Duodenal mucosa (tissue), 2 donors: ENCODE data around the gene SYT5.
A peak's percentile ranks its signal among the peaks of the same experiment; 100 is the strongest.
"Not testable (repeated sequence)": the region's sequence is repeated elsewhere in the genome, so short reads cannot be mapped to it uniquely, and the experiment has no call there.

Source experiments
- H3K27ac ChIP-seq: one replicate; pipeline ENCODE4 v1.7.0; 2013; ENCODE audit warnings: low read depth, low read length
- H3K27me3 ChIP-seq, 2 donors: one replicate each; pipeline ENCODE4 v1.7.0; 2013; ENCODE audit warnings: low read length in 2 of 2, control low read depth in 1 of 2; ENCODE audit not compliant: insufficient read depth in 2 of 2, control insufficient read depth in 1 of 2
- H3K36me3 ChIP-seq, 2 donors: one replicate each; pipeline ENCODE4 v1.7.0; 2013; ENCODE audit warnings: low read length in 2 of 2, control low read depth in 1 of 2; ENCODE audit not compliant: insufficient read depth in 2 of 2, control insufficient read depth in 1 of 2
- H3K4me1 ChIP-seq, 2 donors: one replicate each; pipeline ENCODE4 v1.7.0; 2013; ENCODE audit warnings: low read length in 2 of 2, control low read depth in 1 of 2; ENCODE audit not compliant: insufficient read depth in 2 of 2, control insufficient read depth in 1 of 2
- H3K4me3 ChIP-seq, 2 donors: one replicate each; pipeline ENCODE4 v1.7.0; 2013; ENCODE audit warnings: low read length in 2 of 2, low read depth in 1 of 2
- H3K9ac ChIP-seq, 2 donors: one replicate each; pipeline ENCODE4 v1.7.0; 2013; ENCODE audit warnings: low read length in 2 of 2, low read depth in 1 of 2
- H3K9me3 ChIP-seq, 2 donors: one replicate each; pipeline ENCODE4 v1.7.0; 2013; ENCODE audit warnings: low read length in 2 of 2, control low read depth in 1 of 2; ENCODE audit not compliant: control insufficient read depth in 1 of 2

Gene SYT5

DNA sequence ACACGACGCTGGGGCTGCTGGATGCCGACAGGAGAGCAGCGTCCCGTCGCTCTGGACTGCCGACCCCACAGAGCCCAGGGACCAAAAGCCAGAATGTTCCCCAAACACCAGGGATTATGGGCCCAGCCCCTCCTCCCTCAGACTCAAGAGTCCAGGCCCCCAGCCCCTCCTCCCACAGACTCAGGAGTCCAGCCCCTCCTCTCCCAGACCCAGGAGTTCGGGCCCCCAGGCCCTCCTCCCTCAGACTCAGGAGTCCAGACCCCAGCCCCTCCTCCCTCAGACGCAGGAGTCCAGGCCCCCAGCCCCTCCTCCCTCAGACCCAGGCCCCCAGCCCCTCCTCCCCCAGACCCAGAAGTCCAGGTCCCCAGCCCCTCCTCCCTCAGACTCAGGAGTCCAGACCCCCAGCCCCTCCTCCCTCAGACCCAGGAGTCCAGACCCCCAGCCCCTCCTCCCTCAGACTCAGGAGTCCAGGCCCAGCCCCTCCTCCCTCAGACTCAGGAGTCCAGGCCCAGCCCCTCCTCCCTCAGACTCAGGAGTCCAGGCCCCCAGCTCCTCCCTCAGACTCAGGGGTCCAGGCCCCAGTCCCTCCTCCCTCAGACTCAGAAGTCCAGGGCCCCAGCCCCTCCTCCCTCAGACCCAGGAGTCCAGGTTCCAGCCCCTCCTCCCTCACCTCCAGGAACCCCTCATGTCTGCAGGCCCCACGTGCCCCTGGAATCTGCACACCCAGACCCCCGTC, 44.8 kb upstream of the SYT5 start:
- not testable (repeated sequence) for H3K27ac ChIP-seq, H3K9me3 ChIP-seq, H3K27me3 ChIP-seq, H3K4me3 ChIP-seq, H3K9ac ChIP-seq
- Histone ChIP-seq H3K4me1 (peaks cover 13 to 19% of the 10 kb centered on the region in 2 donors), H3K36me3 (peaks cover 4 to 39% of the 10 kb centered on the region in 2 donors)

DNA sequence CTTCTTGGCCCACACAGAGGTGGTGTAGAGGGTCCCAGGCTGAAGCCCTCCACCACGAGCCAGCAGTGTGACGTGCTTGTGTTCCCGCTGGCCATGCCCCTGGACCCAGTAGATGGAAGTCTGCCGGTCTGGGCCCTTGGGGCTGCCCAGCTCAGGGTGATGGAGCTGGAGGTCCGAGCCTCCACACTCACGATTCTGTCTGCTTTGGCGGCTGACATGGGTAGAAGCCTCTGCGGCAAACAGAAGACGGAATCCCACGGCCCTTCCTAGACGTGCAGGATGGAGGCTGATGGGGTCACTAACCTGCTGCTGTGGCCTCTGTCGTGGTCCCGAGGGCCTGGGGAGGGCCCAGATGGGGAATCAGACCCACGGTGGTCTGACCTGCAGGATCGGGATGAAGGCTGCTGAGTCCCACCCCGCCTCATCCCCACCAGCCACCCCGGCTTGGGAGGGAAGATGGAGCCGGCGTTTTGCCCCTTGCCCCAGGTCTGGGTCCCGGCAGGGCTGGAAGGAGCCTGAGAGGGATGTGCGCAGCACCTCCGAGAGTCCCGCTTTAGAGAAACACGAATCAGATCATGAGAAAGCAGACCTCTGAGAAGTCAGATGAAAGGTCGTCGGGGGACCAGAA, 44.1 kb upstream of the SYT5 start:
- Histone ChIP-seq H3K9ac (no peak overlapping the region), H3K36me3 (peaks cover 4 to 32% of the 10 kb centered on the region in 2 donors), H3K4me1 (peaks cover 11 to 16% of the 10 kb centered on the region in 2 donors)

DNA sequence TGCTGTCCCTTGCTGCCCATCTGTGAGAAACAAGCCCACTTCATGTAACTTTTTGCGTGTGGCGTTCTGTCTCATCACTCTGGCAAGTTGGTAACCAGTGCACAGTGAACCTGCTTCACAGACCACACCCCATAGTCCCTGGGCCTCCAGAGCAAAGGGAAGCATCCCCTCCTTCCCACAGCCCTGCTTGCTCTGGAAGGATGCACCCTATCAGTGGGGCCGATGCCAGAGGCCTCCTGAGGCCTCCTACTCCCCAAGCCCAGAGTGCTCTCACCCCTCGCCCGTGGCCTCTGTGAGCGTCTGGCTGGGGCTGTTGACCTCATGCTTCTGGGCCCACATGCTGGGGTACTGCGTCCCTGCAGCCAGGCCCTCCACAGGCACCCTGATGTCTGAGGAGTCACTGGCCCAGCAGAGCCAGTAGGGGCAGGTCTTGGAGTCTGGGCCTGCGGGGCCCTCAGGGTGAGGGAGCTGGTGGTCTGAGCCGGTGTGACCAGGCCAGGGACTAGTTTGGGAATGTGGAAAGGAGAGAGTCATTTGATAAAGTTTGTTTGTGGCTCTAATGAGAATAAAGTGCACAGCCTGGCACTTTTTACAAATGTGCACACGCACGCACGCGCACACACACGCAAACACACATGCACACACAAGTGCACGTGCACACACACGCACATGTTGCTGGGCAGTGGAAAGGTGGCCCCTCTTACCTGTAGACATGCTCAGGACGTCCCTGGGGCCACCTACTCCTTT, 43.4 kb upstream of the SYT5 start:
- Histone ChIP-seq H3K9ac (no peak overlapping the region), H3K27ac (no peak overlapping the region), H3K27me3 (no peaks in the 10 kb centered on the region), H3K4me1 (peaks cover 4 to 9% of the 10 kb centered on the region in 2 donors), H3K36me3 (peaks cover 4 to 26% of the 10 kb centered on the region in 2 donors), H3K4me3 (no peak overlapping the region), H3K9me3 (peaks cover 0 to 2% of the 10 kb centered on the region in 2 donors)

More for the DNA sequence above, 44.1 kb upstream of the SYT5 start:
- no peaks in the 10 kb centered on the region for H3K27me3 ChIP-seq
- H3K4me3 ChIP-seq: no peak overlapping the region
- H3K27ac ChIP-seq: no peak overlapping the region
- H3K9me3 ChIP-seq: peaks cover 0 to 2% of the 10 kb centered on the region in 2 donors

DNA sequence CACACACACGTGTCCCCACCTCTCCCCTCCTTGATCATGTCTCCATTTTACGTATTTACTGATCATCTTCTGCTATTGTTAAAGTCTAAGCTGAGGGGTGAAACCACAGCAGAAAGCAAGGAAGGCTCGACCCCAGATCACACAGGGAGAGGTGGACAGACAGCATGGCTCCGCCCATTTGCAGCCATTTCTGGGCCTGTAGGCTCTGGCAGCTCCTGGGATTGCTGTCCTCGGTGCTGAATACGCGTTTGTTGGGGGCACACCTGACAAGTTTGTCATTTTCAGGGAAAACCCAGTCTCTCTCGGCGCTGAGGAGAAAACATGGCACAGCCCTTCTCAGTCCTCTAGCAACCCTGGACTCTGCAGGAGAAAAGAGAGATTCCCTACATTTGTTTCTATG, 40.4 kb upstream of the SYT5 start:
- peaks cover 0 to 2% of the 10 kb centered on the region in 2 donors for H3K9me3 ChIP-seq
- no peak overlapping the region for H3K9ac ChIP-seq
- peaks cover 3 to 4% of the 10 kb centered on the region in 2 donors for H3K36me3 ChIP-seq
- peaks cover 7 to 12% of the 10 kb centered on the region in 2 donors for H3K4me1 ChIP-seq
- no peaks in the 10 kb centered on the region for H3K27me3 ChIP-seq
- no peak overlapping the region for H3K27ac ChIP-seq
- no peak overlapping the region for H3K4me3 ChIP-seq

DNA sequence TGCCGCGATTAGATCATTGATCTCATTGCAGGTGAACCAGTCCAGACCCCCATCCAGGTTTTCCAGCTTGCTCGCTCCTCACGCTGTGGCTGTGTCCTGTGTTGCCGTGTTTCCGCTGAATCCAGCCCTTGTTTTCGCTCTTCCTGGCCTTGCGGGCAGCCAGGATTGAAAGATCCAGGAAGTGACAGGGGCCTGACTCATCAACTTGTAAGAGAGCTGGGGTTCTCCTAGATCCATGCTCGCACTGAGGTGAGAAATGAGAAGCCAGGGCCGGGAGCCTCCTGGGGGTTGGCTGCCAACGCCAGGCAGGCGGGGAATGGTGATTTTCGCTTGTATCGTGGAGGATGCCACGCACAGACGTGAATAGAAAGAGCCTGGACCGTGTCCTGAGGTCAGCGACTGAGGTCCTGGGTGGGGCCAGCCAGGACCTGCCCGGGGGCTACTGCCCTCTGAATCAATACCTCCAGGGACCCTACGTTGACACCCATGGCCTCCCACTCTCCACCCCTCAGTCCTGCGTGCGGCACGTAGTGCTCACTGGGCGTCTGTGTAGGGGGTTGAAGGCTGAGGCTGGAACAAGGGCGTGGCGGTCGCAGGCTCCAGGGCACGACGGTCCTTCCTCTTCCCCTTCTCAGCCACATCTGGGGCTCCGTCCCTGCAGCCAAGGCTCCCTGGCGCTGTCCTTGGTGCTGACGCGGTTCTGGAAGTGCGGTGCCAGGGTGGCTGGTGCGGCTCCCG, 36.5 kb upstream of the SYT5 start:
- peak overlapping the region; percentile 73 for H3K27ac ChIP-seq

DNA sequence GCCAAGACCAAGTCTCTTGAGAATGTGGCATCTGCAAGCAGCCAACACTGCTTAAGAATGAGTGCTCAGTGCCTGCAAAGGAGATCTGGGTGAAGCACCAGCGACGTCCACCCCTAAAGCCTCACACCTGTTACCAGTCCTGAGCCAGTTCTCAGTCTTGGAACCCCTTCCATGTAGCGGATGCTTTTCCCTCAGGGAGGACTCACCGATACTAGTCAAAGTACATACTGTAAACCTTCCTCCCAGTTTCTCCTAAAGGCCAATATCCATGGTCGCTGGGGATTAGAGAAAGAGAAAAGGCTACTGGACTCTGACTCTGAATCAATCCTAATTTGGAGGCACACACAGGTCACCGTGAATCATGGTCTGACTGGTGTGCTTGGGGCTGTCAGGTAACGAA, 33.5 kb upstream of the SYT5 start:
- Histone ChIP-seq H3K36me3 (no peaks in the 10 kb centered on the region), H3K9ac (no peak overlapping the region), H3K27me3 (no peaks in the 10 kb centered on the region), H3K27ac (no peak overlapping the region), H3K4me1 (peaks cover 16 to 21% of the 10 kb centered on the region in 2 donors), H3K9me3 (peaks cover 3 to 5% of the 10 kb centered on the region in 2 donors), H3K4me3 (no peak overlapping the region)

More for the DNA sequence above, 36.5 kb upstream of the SYT5 start:
- Histone ChIP-seq H3K36me3 (peaks cover 0 to 4% of the 10 kb centered on the region in 2 donors), H3K9me3 (peaks cover 5% of the 10 kb centered on the region in 2 donors), H3K27me3 (no peaks in the 10 kb centered on the region), H3K4me1 (peaks cover 7 to 12% of the 10 kb centered on the region in 2 donors), H3K4me3 (peak overlapping the region; percentile 79), H3K9ac (peak overlapping the region; percentile 57 to 71)

DNA sequence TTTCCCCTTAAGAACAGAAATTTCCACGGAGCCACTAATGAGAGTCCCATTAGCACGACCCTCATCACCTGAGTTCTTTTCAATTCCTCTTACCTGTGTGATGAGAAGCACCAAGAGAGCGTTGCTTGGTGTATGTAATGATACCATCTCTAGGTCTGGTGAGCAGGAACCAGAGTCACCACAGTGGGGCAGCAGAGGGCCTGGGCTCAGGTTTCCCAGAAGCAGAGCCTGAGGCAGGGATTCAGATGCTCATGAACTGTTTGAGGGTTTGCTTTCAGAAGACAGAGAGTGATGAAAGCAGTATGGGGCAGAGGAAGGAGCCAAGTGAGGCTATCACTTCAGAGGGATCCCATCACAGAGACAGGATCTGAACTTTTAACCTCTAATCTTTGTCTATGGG, 32.4 kb upstream of the SYT5 start:
- Histone ChIP-seq H3K9ac (no peak overlapping the region), H3K27me3 (no peaks in the 10 kb centered on the region), H3K4me3 (no peak overlapping the region), H3K4me1 (peaks cover 16 to 21% of the 10 kb centered on the region in 2 donors), H3K36me3 (no peaks in the 10 kb centered on the region), H3K27ac (no peak overlapping the region), H3K9me3 (peaks cover 3 to 5% of the 10 kb centered on the region in 2 donors)

DNA sequence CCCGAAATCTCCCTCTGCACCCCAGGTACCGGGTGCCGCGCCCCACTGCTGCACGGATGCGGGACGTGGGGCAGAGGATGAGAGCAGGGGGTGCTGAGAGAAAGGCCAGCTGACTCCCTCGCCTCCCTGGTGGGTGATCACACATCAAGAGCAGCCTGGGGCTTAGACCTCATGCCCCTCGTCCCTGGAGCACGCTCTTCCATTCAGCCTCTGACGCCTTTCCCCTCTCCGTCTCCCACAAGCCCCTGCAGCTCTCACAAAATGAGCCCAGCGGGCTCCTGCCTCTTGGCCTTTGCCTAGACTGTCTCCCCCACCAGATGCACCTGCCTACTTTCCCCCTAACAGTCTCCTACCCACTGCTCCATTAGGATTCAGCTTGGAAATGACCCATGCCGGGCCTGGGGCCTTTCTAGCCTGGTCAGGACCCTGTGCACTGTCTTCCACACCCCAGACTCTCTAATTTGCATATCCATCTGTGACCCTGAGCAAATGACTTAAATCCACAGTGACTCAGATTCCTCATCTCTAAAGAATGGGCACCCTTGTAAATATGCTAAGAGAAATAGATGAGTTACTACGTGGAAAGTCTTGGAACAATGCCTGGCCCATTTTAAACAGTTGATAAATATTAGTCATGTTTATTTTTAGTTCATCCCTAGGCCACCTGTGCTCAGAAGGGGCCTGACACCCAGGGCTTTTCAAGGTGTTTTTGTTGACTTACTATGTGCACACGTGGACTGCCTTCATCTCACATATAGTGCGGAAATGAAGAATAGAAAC, 29.8 kb upstream of the SYT5 start:
- peaks cover 9 to 10% of the 10 kb centered on the region in 2 donors for H3K4me1 ChIP-seq
- H3K9me3 ChIP-seq: peaks cover 3 to 5% of the 10 kb centered on the region in 2 donors
- peak overlapping the region; percentile 64 to 89 for H3K9ac ChIP-seq
- no peaks in the 10 kb centered on the region for H3K27me3 ChIP-seq
- peak overlapping the region; percentile 89 for H3K27ac ChIP-seq
- H3K36me3 ChIP-seq: peaks cover 4 to 7% of the 10 kb centered on the region in 2 donors
- H3K4me3 ChIP-seq: peak overlapping the region; percentile 66 to 72
